Measurements from ENCODE around the gene ALPI. TPM values are rescaled to one million over a fixed set of nuclear protein-coding genes. Genes with fewer than 3 reads are reported as not detected.

ALPI gene
- total RNA-seq, 1 experiment from 2014 or later, result not detected

- Histone ChIP-seq H4K20me1 (ENCODE audit: insufficient read depth) (no peaks in the 10 kb centered on the region), H3K4me3 (no peak overlapping the region), H3K27ac (no peak overlapping the region), H2AFZ (no peak overlapping the region), H3F3A (ENCODE audit: insufficient read depth, low read depth) (no peaks in the 10 kb centered on the region), H3K4me2 (no peak overlapping the region), H3K79me2 (ENCODE audit: low read depth) (no peaks in the 10 kb centered on the region), H3K9me2 (ENCODE audit: insufficient read depth) (no peaks in the 10 kb centered on the region), H3K36me3 (ENCODE audit: low read depth) (no peaks in the 10 kb centered on the region), H3K27me3 (ENCODE audit: insufficient read depth, low read depth) (no peaks in the 10 kb centered on the region), H3K9me3 (ENCODE audit: insufficient read depth, low read depth) (no peaks in the 10 kb centered on the region), H3K4me1 (replicated peaks; ENCODE audit: insufficient read depth) (peaks cover 10% of the 10 kb centered on the region)
- POLR2A ChIA-PET (ENCODE audit: unreplicated experiment), result no interaction called here
- DNase-seq, result no peak
- CTCF ChIA-PET, result no interaction called here
- BruUV-seq (replicated peaks), result no TSS peak
- no peak for TF ChIP-seq CTCF (conservative IDR thresholded peaks at IDR 0.05)
- no peak for TF ChIP-seq EZH2 (IDR thresholded peaks at IDR 0.05; ENCODE audit: low read depth)
- intact Hi-C loops (cut with micrococcal nuclease; ENCODE audit: unreplicated experiment), result no loop called here
These were observed 21.9 kb upstream of the ALPI start for GRCh38 chr2:232434091-232434490.

- Histone ChIP-seq H3K4me2 (no peak overlapping the region), H3K36me3 (ENCODE audit: low read depth) (no peaks in the 10 kb centered on the region), H3K27me3 (ENCODE audit: insufficient read depth, low read depth) (no peaks in the 10 kb centered on the region), H3F3A (ENCODE audit: insufficient read depth, low read depth) (no peaks in the 10 kb centered on the region), H4K20me1 (ENCODE audit: insufficient read depth) (no peaks in the 10 kb centered on the region), H2AFZ (no peak overlapping the region), H3K27ac (no peak overlapping the region), H3K4me1 (replicated peaks; ENCODE audit: insufficient read depth) (peaks cover 10% of the 10 kb centered on the region), H3K4me3 (no peak overlapping the region), H3K9me3 (ENCODE audit: insufficient read depth, low read depth) (no peaks in the 10 kb centered on the region), H3K79me2 (ENCODE audit: low read depth) (no peaks in the 10 kb centered on the region), H3K9me2 (ENCODE audit: insufficient read depth) (no peaks in the 10 kb centered on the region)
- intact Hi-C loops (cut with micrococcal nuclease; ENCODE audit: unreplicated experiment), result loop anchor here (5.0 kb wide), 3 partner anchors 47 to 107 kb away; no protein-coding TSS in a partner anchor
- no TSS peak for BruUV-seq (replicated peaks)
- ChIA-PET POLR2A (ENCODE audit: unreplicated experiment) (interaction anchor here (0.6 kb wide), 1 partner anchor 49 kb away, joined by 15 read pairs; no protein-coding TSS in a partner anchor), CTCF (no interaction called here)
- TF ChIP-seq EZH2 (IDR thresholded peaks at IDR 0.05; ENCODE audit: low read depth) (no peak), CTCF (conservative IDR thresholded peaks at IDR 0.05) (no peak)
- DNase-seq, result no peak
These were observed 21.2 kb upstream of the ALPI start for GRCh38 chr2:232434563-232435374.

- Histone ChIP-seq H3K79me2 (ENCODE audit: low read depth) (no peaks in the 10 kb centered on the region), H2AFZ (no peak overlapping the region), H3K4me3 (no peak overlapping the region), H3K4me2 (no peak overlapping the region), H3K4me1 (replicated peaks; ENCODE audit: insufficient read depth) (peaks cover 10% of the 10 kb centered on the region), H4K20me1 (ENCODE audit: insufficient read depth) (no peaks in the 10 kb centered on the region), H3F3A (ENCODE audit: insufficient read depth, low read depth) (no peaks in the 10 kb centered on the region), H3K27ac (no peak overlapping the region), H3K9me3 (ENCODE audit: insufficient read depth, low read depth) (no peaks in the 10 kb centered on the region), H3K27me3 (ENCODE audit: insufficient read depth, low read depth) (no peaks in the 10 kb centered on the region), H3K36me3 (ENCODE audit: low read depth) (no peaks in the 10 kb centered on the region), H3K9me2 (ENCODE audit: insufficient read depth) (no peaks in the 10 kb centered on the region)
- intact Hi-C loops (cut with micrococcal nuclease; ENCODE audit: unreplicated experiment), result loop anchor here (5.0 kb wide), 3 partner anchors 48 to 108 kb away; no protein-coding TSS in a partner anchor
- TF ChIP-seq CTCF (conservative IDR thresholded peaks at IDR 0.05) (no peak), EZH2 (IDR thresholded peaks at IDR 0.05; ENCODE audit: low read depth) (no peak)
- no peak for DNase-seq
- CTCF ChIA-PET, result no interaction called here
- no TSS peak for BruUV-seq (replicated peaks)
- POLR2A ChIA-PET (ENCODE audit: unreplicated experiment), result interaction anchor here (0.6 kb wide), 1 partner anchor 49 kb away, joined by 15 read pairs; no protein-coding TSS in a partner anchor
These were observed 20.6 kb upstream of the ALPI start for GRCh38 chr2:232435375-232435648.

Measured in PC-9 (cell line).